Effector CD8-positive, alpha-beta T cell (primary cell): Measurements from ENCODE around the gene SMC3.
"Not testable (repeated sequence)": the region's sequence is repeated elsewhere in the genome, so short reads cannot be mapped to it uniquely, and the experiment has no call there.

Source experiments
- DNase-seq: peaks from one replicate; lab custom pipeline; 2025; lab: John Stamatoyannopoulos, UW

The SMC3 gene

DNA sequence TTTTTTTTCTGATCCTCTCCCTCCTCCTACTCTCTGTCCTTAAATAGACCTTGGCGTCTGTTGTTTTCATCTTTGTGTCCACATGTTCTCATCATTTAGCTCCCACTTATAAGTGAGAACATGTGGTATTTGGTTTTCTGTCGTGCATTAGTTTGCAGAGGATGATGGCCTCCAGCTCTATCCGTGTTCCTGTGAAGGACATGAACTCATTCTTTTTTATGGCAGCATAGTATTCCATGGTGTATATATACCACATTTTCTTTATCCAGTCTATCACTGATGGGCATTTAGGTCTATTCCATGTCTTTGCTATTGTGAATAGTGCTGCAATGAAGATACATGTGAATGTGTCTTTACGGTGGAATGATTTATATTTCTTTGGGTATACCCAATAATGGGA is 55.8 kb downstream of the SMC3 start:
- not testable (repeated sequence) for DNase-seq

DNA sequence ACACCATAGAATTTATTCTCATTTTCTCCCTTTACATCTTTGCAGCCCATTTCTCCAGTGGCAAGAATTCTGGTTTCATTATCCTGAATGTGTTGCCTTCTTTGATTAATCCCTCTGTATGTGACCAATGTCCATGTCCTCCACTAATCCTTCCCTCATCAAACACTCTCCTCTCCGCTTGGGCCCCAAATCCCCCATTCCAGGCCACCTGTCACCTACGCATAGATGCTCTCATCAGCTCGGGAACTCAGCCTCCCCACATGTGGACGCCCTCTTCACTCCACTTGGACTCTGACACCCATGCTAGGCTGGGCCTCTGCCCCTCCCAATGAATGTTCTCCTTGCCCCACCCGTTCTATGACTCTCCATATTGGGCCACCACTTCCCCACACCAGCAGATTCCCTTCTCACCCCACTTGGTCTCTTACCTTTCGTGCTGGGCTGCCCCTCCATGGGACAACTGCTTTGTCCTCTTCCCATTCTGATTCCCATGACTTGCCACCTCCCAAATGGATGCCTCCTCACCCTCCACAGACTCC is 57.9 kb downstream of the SMC3 start:
- no peak for DNase-seq

DNA sequence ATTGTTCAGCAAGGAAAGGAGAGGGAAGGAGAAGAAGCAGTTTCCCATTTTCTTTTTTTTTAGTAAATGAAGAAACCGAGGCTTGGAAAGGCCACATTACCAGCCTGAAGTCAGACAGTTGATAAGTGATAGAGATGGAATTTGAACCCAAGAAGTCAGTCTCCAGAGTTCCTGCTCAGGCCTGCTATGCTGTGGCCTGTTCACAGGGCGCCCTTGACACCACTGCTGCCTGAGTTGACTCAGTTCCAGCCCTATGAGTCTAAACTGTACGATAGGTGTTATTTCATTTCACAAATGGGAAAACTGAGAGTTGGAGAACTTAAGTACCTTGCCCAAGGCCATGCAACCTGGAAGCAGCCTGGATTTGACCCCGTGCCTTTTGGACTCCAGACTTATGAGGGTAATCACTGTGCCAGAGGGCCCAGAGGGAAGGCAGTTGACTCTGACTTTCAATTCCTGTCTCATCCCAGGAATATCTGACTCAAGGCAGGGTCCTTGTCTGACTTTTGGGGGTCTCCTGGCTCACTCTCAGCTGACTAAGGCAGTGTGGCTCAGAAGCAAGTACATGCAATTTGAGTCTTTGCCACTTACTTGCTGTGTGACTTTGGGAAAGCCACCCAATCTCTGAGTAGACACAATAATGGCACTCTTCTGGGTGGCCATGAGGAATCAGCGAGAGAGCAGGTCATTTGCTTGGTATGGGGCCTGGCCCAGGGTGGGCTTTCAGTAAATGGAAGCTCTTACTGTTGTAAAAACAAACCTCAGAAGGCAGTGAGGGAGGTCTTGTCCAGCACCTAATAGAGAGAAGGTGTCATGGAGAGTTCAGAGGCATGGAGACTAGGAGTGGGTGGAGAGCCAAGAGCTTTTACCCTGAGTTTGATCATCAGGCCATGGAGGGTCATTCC is 58.7 kb downstream of the SMC3 start:
- DNase-seq, result no peak

DNA sequence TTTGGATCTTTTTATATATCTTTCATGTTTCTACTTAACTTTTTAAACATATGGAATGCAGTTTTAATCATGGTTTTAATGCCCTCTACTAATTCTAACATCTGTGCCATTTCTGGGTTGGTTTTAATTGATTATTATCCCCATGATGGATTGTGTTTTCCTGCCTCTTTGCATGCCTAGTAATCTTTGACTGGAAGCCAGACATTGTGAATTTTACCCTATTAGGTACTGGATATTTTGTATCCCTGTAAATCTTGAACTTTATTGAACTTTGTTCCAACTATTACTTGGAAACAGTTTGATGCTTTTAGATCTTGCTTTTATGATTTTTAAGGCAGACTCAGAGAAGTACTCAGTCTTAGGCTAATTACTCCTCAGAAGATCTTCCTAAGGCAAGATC is 60.7 kb downstream of the SMC3 start:
- DNase-seq, result no peak

DNA sequence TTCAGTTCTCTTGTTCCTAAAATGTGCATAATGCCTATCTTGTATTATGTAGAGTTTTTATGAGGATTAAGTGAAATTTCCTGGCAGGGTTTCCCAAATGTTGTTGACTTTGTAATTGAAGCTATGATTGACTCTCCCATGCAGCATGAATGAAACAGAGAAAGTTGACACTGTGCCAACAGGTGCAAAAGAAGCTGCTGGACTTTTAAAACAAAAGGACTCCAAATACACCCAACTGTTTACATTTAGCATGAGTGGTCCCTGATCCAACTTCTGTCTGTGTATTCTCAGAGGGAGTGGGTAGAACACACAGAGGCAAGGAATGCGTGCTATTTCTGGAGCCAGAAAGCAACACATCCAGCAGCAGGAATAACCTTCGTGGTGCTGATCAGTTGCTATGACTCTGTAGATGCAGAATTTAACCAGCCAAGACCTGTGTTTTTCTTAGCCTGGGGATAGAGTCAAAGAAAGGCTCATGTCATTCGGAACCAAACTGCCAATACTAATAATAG is 62.2 kb downstream of the SMC3 start:
- no peak for DNase-seq

DNA sequence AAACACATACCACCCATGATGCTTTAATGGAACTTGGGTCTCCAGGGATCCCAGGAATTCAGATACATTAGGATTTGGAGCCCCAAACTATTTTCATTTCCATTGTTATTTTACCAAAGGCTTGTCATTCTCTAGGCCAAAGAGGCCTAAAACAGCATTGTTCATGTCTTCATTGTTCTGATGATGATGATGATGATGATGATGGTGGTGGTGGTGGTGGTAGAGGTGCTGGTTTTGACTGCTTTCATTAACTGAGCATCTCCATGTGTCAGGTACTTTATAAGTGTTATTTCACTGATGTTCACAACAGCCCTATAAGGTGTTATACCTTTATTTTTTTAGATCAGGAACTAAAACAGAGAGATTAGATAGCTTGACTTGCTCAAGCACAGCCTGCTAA is 64.4 kb downstream of the SMC3 start:
- DNase-seq, result no peak

DNA sequence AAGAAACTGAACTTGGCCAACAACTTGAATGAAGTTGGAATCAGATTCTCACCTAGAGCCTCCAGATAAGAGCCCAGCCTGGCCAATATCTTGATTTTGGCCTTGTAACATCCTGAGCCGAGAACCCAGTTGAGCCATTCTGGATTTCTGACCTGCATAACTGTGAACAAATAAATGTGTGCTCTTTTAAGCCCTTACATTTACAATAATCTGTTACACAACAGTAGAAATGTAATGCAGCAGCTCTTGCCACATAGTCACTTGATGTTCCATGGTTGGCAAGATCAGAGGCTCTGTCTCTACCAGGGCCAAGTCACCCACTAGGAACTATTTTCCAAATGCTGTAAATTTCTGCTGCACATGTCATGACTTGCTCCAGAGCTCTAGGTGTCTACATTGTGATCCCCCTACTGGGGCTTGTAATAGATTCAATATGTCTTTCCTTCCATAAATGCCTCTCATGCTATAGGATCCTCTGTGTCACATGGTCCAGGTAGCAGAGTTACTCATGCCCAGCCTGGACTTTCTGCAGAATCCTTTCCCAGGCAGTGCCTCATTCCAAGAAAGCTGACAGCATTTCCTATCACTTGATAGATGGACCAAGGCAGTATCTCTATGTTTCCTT is 65.2 kb downstream of the SMC3 start:
- no peak for DNase-seq

DNA sequence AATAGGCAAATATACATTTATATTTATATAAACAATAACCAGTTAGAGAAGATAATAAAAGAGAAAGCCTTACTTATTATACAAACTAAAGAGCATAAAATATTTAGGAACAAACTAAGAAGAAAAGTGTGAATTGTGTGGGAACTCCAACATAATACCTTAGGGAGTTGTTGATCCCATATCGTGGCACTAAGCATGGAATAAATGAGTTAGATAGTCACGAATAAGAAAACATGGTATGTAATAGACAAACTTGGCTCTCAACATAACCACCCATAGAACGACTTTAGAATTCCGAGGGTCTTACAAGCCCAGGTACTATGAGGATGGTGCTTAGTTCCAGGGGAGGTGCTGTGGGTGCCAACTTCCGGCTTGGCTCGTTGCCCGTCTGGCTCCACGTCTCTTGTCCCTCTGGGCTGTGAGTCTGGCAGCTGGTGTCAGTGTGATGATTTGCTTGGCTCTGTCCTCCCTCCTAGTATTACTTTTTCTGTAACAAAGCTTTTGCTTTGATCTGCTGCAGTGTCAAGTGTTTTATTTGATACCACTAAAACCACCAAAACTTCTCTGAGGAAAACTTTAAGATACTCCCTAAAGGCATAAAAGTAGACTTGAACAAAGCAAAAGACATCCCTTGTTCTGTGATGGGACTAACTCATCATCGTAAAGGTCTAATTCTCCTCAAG is 67.2 kb downstream of the SMC3 start:
- DNase-seq, result no peak

DNA sequence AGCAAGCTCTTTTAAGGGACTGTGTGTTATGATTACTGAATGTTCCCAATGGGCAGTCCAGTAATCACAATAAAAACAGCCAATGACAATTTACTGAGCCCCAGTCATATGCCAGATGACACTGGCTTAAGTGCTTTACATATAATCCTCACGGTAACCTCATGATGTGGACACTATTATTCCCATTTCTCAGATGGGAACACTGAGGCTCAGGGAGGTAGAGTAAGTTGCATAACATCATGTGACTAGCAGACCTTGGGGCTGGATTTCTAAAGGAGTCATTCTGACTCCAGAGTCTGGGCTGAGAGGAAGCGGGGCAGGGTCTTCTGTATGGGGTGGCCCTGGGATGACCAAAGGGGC is 69.1 kb downstream of the SMC3 start:
- no peak for DNase-seq

DNA sequence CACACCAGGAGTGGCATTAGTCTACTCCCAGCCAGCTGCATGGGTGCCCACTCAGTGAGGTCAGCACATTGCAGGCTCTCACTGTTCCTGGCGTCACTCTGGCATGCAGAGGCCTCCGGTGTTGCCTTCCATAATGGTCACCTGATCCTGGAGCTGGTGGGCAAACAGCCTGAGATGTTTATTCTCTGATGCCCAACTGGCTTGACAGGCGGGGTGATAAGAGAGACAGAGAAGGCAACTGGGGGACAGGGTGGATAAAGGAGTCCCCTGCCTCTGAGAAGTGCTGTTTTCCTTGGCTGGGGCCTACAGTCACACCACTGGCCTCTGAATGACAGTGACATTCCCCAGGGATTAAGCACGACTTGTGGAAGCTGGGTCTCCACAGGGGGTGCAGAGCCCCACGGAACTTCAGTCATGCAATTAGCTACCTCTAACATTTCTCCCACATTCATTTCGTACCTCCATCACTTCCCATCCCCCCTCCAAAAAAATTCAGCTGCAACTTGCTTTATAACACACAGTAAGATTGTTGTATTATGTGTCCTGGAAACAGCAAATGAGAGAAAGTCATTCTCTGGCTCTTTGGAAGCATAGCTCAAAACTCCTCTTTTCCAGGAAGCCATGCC is 69.5 kb downstream of the SMC3 start:
- DNase-seq, result no peak

DNA sequence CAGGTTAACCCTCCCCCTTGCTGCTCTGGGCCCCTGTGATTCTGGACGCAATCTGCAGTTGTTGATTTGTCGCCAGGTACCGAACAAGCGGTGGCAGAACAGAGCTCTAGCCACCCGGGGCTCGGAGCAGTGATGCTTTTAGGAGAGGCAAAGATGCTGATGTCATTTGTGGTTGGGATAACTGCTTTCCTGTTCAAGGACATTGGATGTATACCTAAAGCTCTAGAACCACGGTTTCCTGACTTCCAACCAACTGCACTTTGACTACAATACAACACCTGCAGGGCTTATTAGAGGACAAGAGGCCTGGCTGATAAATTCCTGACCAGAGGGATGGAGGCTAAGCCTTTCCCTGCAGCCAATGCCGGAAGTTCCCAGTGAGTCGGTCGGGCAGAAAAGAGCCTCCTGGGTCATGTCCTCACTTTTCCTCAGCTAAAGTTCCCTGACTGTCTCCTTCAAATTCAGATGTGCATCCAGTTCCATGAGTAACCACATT is 70.1 kb downstream of the SMC3 start:
- no peak for DNase-seq

DNA sequence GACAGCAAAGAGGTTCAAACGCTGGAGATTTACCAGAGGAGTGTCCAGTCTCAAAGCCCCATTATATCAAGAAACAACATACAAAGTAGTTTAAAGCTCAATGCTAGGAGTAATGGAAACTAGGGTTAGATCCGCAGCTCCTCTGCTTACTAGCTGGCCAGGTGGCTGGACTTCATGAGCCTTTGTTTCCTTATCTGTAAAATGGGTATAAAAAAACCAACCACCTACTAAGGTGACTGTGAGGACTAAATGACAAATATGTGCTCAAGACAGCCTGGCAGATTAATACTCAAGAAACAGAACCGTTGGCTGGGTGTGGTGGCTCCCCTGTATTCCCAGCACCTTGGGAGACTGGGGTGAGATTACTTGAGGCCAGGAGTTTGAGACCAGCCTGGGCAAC is 70.8 kb downstream of the SMC3 start:
- DNase-seq, result no peak

DNA sequence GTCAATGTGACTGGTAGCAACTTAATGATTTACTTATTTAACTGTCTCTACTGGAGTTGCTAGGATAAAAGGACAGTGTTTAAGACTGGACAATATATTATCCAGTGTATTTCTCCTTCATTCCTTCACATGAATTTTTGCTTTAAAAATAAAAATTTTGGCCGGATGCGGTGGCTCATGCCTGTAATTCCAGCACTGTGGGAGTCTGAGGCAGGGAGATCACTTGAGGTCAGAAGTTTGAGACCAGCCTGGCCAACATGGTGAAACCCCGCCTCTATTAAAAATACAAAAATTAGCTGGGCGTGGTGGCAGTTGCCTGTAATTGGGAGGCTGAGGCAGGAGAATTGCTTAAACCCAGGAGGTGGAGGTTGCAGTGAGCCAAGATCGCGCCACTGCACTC is 71.6 kb downstream of the SMC3 start:
- DNase-seq, result not testable (repeated sequence)

DNA sequence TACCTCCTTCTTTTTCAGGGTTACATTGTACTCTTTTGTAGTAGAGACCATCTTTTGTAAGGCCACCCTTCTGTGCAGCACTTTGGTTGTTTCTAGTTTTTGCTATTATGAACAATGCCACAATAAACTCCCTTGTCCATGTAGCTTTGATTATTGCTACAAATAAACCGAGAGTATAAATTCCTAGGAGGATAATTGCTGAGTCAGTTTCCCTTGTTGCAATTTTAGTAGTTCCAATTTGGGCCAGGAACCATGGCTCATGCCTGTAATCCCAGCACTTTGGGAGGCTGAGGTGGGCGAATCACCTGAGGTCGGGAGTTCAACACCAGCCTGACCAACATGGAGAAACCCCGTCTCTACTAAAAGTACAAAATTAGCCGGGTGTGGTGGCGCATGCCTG is 72.4 kb downstream of the SMC3 start:
- not testable (repeated sequence) for DNase-seq

DNA sequence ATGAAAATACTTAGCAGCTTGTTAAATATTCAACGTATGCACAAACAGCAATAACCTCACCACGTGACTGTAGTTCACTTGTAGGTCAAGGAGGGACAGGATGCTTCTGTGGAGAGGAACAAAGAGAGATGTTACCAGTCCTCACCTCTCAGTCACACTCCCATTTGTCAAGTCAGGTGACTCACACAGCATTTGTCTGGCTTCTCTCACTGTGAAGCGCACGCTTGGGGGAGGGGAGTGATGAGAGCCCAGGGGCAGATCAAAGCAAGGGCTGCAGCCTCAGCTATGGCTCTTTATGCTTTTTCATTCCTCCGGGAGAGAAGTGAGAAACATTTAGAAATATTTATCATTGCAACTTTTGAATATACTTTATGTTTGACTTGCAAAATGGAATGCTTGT is 73.8 kb downstream of the SMC3 start:
- no peak for DNase-seq

DNA sequence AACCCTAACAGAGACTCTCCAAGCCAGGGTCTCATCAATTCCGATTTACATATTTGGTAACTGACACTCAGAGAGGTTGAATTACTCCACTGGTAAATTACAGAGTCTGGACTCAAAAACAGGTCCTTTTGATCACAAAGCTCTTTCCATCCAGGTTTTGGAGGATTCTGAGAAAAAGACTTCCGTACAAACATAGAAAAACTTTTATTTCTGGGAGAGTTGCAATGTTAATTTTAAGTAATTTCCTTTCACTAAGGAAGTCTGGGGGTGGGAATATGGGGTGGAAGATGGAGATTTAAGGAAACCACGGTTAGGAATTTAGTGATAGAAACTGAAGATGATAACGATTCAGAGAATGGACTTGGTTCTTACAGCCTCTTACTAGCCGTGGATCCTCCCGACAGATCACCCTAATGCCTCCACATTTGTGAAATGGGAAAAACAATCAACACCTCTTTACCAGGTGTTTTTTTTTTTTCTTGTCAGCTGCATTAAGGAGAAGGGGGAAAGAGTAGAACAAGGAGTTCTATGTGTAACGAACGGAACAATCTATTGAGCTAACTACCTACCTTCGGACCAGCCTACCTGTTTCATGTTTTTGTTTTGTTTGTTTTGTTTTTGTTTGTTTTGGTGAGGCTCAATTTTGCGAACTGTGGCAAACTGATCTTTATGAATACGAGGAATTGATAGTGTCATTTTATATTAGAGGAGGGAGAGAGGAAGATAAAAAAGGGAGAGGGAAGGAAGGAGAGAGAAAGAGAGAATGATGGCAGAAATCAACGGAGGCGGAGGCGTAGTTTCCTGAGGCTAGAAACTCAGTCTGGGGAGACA is 74.9 kb downstream of the SMC3 start:
- DNase-seq, result no peak

DNA sequence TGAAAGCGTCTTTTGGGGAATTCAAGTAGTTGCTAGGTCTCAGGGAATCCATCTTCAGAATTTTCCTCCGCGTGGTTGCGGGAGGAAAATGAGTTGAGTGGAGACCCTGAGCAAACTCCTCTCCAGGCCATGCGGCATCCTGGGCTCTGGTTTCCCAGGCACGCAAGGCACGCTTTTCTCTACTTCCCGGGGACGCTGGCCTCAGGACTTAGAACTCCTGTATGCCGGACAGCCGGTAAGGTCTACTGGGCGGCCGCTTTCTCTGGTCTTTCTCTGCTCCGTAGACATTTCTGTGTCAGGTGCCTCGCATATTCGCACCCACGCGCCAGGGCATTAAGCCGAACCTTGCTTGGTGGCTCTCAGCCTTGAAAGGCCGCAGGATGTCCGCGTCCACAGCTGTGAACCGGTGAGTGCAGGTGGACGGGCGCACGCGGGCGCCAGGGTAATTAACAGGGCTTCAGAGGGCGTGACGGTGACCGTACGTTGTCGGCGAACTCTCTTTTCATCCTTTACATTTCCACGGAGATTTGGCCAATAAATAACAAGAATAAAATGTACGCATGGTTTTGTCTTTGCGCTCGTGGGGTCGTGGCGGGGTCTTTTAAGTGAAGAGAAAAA is 75.6 kb downstream of the SMC3 start:
- DNase-seq, result no peak

DNA sequence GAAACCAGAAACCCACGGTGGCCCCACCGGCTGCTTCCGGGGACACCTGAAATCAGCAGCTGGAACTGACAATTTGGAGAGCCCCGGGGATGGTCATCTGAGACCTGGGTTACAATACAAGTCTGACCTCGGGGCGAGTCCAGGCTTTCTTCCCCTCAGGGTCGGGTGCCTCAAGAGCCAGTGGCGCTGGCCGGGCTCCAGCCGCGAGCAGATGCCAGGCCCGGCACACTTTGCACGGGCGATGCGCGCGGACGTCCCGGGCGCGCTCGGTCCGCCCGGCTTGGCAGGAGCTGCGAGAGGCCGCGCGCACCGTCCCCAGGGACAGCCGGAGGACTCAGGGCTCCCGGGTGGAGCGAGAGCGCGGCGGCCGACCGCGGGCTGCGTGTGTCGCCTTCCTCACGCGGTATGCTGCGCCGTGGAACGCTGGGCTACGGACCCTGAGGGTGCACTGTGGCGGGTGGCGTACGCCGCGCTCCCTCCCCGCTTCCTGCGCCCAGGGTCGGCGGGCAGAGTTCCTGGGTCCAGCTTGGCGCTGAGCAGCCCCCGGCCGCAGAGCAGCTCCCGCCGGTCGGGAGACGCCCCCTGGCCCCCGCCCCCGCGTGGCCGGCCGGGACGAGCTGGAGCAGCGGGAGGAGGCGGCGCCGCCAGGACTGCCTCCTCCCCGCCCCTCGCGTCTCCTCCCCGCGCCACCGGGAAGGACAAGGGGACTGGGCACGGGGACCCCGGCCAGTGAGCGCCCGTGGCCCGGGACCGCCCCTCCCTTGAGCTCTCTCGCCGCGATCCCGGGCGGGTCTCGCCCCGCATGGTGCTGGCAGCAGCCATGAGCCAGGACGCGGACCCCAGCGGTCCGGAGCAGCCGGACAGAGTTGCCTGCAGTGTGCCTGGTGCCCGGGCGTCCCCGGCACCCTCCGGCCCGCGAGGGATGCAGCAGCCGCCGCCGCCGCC is 76.4 kb downstream of the SMC3 start, which contains the start of gene RBM20:
Gene RBM20 (plus strand): TSS at position 684 of the 945 bp plus-strand sequence. CDS start 119 bp downstream, at position 803.
- DNase-seq, result no peak
